Psoas muscle (tissue), 8 donors: ENCODE measurements around the gene GPR171. TPM values are rescaled to one million over a fixed set of nuclear protein-coding genes. Genes with fewer than 3 reads are reported as not detected.

Experiments used
- ATAC-seq, 4 donors: fragments of 200-7000 bp; cut with Tn5 transposase; one replicate each; pipeline ENCODE4 v1.9.1; 2020; ENCODE audit warnings: moderate library complexity in 3 of 4, mild to moderate bottlenecking in 2 of 4
- DNase-seq, 2 donors: peaks; one replicate each; pipeline ENCODE4 v3.0.0-alpha.2; 2020
- H3K27ac ChIP-seq: fragments of 200-600 bp; one replicate; pipeline ENCODE4 v1.8.0; 2022
- H3K27me3 ChIP-seq, 3 donors: fragments of 200-600 bp in 1 of 3; one replicate each; pipeline versions ENCODE4 v1.6.1 to v1.8.0; 2013 to 2022; ENCODE audit warnings: low read length in 2 of 3, mild to moderate bottlenecking in 2 of 3, moderate library complexity in 1 of 3; ENCODE audit not compliant: insufficient read depth in 3 of 3
- H3K36me3 ChIP-seq, 2 donors: fragments of 200-600 bp in 1 of 2; one replicate each; pipeline versions ENCODE4 v1.6.1 to v1.8.0; 2013 to 2022; ENCODE audit warnings: low read depth in 1 of 2, mild to moderate bottlenecking in 1 of 2, moderate library complexity in 1 of 2; ENCODE audit not compliant: insufficient read depth in 1 of 2
- H3K4me1 ChIP-seq: fragments of 200-600 bp; one replicate; pipeline ENCODE4 v1.8.0; 2022
- H3K4me3 ChIP-seq: fragments of 200-600 bp; one replicate; pipeline ENCODE4 v1.8.0; 2022; ENCODE audit warnings: mild to moderate bottlenecking
- H3K9me3 ChIP-seq: fragments of 200-600 bp; one replicate; pipeline ENCODE4 v1.8.0; 2022
- WGBS, 3 donors: extraction: QIAGEN DNeasy Blood & Tissue Kit; methylation state at CpG; one replicate each; pipeline versions ENCODE4 v1.1.6 to v1.1.7; 2013; 5-methylcytosine and 5-hydroxymethylcytosine counted together
- intact Hi-C, 2 donors: fragments of 100-400 bp; cut with DNase I; formaldehyde crosslinking; loops; one replicate each; pipeline versions ENCODE4 v1.11.0 to v1.14.2; 2022
- polyA plus RNA-seq, 3 donors: library from polyadenylated mRNA; stranded (reverse); fragments of 200-250 nt; gene quantifications; one replicate each; pipeline ENCODE4 v1.2.3, GENCODE V29; 2013
- total RNA-seq, 4 donors: library from RNA; stranded (reverse); fragmentation: NEBNext Ultra II Directional in 2 of 4; extraction: Animal tissue kit (Norgen Biotek cat#: 25700) in 2 of 4; gene quantifications; one replicate each; pipeline versions ENCODE4 v1.2.1 to v1.2.4, GENCODE V29; 2021 to 2023
- TF ChIP-seq, protein P1 (sequence below): fragments of 200-600 bp; IDR thresholded peaks from one replicate; pipeline ENCODE4 v1.8.0; 2022; ENCODE audit warnings: antibody characterized with exemption
- donor health status: healthy with polysubstance abuse.
- donor health status: DM: no; HTN: no; CAD: no; lungs with moderate emphysema.
- donor health status: Bipolar disorder and iron deficiency.
- donor health status: healthy.
- donor health status: DM: yes; HTN: yes; CAD: no.
- donor health status: DM: no; HTN: no; CAD: no.
- donor health status: DM: no; HTN: no; CAD: no.
- donor health status: DM: yes; HTN: yes; CAD: no.

Gene GPR171
- total and polyA plus RNA-seq, 7 donors = 0.05 to 0.27 (median 0.12) TPM; not detected in 3

DNA sequence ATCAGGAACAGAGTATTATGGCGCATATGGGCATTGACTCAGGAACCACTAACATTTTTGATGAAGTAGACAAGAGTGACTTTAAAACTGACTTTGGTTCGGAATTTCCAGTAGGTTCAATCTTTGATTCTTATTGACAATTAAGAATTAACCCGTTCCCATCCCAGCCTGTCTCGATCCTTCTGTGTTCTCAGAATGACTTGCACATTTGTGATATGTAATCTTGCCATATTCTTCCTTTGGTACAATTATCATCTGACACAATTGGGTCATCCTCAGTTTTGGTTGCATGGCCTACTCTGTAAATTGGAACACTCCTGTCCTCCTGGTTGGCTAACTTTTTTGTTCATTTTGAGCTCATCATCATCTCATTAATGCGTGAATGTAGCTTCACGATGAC, 10.5 kb downstream of the GPR171 start:
- TF ChIP-seq, protein P1, sequence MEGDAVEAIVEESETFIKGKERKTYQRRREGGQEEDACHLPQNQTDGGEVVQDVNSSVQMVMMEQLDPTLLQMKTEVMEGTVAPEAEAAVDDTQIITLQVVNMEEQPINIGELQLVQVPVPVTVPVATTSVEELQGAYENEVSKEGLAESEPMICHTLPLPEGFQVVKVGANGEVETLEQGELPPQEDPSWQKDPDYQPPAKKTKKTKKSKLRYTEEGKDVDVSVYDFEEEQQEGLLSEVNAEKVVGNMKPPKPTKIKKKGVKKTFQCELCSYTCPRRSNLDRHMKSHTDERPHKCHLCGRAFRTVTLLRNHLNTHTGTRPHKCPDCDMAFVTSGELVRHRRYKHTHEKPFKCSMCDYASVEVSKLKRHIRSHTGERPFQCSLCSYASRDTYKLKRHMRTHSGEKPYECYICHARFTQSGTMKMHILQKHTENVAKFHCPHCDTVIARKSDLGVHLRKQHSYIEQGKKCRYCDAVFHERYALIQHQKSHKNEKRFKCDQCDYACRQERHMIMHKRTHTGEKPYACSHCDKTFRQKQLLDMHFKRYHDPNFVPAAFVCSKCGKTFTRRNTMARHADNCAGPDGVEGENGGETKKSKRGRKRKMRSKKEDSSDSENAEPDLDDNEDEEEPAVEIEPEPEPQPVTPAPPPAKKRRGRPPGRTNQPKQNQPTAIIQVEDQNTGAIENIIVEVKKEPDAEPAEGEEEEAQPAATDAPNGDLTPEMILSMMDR = no peak
- DNase-seq = no peak
- Histone ChIP-seq H3K9me3 (no peaks in the 10 kb centered on the region), H3K27ac (no peak overlapping the region), H3K36me3 (no peaks in the 10 kb centered on the region), H3K4me3 (no peak overlapping the region), H3K4me1 (no peaks in the 10 kb centered on the region), H3K27me3 (no peaks in the 10 kb centered on the region)
- 97 to 98% (median 97%) methylated on average over 6 of the region's 6 CpGs for WGBS, 3 donors
- intact Hi-C loops = no loop called here
- ATAC-seq = no peak

DNA sequence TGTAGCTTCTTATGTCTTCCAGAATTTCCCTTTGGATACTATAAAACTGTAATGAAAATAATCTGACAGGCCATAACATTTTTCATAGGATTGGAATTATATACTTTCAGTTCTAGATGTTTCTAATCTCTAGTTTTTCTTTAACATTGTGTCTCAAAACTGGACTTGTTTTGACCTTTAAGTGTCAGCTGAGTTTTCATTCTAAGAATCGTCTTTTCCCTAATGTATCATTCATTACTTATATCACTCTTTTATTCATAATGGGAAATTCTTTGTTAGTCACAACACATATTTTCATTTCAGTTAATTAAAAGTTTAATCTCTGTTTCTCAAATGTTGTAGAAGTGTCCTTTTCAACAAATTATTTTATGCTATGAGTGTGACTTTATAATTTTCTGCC, 11.9 kb downstream of the GPR171 start:
- intact Hi-C loops = no loop called here
- Histone ChIP-seq H3K27ac (no peak overlapping the region), H3K4me3 (no peak overlapping the region), H3K9me3 (no peaks in the 10 kb centered on the region), H3K36me3 (no peaks in the 10 kb centered on the region), H3K4me1 (no peaks in the 10 kb centered on the region), H3K27me3 (no peaks in the 10 kb centered on the region)
- TF ChIP-seq, protein P1 = no peak
- ATAC-seq (no peak), DNase-seq (no peak)
- whole genome bisulfite sequencing, 3 donors = 90% methylated on average over 1 of the region's 1 CpG

DNA sequence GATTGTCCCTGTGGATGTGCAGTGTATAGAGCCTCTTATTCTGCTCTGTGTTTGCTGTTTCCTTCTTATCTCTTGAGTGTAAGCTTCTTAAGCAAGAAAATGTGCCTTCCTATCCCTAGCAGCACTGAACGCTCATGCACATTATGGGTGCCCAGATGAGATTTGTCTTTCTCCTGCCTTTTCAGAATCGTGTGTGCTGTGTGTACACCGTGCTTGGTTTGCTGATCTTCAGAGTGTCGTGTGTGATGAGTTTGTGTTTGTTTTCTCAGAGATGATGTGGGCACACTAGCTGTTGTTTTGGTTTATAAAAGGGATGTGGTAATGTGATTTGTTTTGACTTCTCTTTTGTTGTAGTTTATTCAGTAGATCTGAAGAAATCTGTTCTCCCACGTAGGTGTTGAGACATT, 19.7 kb downstream of the GPR171 start:
- H3K36me3 ChIP-seq = no peaks in the 10 kb centered on the region
- intact Hi-C loops = no loop called here
- peaks cover 15% of the 10 kb centered on the region for H3K4me1 ChIP-seq
- no peak overlapping the region for H3K4me3 ChIP-seq
- DNase-seq (no peak), ATAC-seq (peak in 2 of 4 donors; percentile 34 to 63)
- TF ChIP-seq, protein P1 = no peak
- WGBS, 3 donors = 77 to 83% (median 78%) methylated on average over 5 of the region's 5 CpGs
- H3K9me3 ChIP-seq = no peaks in the 10 kb centered on the region
- no peak overlapping the region for H3K27ac ChIP-seq
- no peaks in the 10 kb centered on the region for H3K27me3 ChIP-seq

DNA sequence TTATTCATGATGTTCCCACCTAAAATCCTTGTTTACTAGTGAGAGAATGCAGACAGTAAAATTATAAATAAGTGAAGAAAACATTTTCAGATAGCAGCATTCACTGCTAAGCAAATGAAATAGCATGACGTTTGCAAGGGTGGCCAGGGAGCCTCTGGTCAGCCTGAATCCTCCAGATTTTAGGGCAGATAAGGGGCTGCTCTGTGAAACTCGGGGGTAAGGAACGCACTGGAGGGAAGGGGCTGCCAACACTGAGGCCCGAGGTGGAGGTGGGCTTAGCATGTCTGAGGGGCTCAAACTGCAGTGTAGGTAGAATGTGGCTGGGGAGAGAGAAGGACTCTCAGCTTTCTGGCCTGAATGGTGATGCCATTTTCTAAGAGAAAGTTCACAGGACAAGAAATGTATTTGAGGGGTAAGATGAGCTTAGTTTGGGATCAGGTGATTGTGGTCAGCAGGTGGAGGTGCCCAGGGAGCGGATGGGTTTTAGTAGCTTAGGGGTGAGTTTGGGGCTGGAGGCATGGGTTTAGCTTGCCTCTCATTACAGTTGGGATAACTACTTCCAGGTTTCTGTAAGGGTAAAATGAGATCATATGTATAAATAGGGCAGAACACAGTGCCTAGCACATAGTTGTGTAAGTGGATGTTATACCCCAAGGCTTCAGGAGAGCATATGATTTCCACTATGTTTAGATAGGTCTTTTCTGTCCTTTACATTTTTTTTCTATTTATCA, 20.5 kb downstream of the GPR171 start:
- Histone ChIP-seq H3K36me3 (no peaks in the 10 kb centered on the region), H3K27ac (no peak overlapping the region), H3K4me1 (peaks cover 15% of the 10 kb centered on the region), H3K27me3 (no peaks in the 10 kb centered on the region), H3K4me3 (no peak overlapping the region), H3K9me3 (no peaks in the 10 kb centered on the region)
- TF ChIP-seq, protein P1 = no peak
- 60 to 77% (median 65%) methylated on average over 5 of the region's 5 CpGs for WGBS, 3 donors
- DNase-seq (no peak), ATAC-seq (peak; percentile 71 to 96 (median 90))
- intact Hi-C loops = no loop called here
